ENCODE data around the gene SOAT1. TPM values are rescaled to one million over a fixed set of nuclear protein-coding genes. Genes with fewer than 3 reads are reported as not detected.
A peak's percentile ranks its signal among the peaks of the same experiment; 100 is the strongest.

Gene SOAT1
- total and polyA plus RNA-seq, 2 of the 4 experiments (the other 2 are of a cell fraction): 19.5 to 19.8 TPM

DNA sequence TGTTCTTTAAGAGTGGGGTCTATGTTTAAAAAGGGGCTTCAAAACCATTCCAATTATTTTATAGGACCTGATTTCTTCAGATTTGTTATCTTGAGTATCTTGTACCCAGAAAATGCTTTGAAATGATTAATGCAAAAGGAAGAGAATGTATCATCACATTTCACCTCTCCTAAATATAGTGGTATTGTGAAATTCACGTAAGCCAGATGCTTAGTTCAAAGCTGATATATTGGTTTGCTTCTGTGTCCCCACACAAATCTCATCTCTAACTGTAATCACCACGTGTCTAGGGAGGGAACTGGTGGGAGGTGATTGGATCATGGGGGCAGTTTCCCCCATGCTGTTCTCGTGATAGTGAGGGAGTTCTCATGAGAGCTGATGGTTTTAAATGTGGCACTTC is 8.5 kb downstream of the SOAT1 start:
- dilution Hi-C loops (cut with HindIII; ENCODE audit: low sequenced_read_pairs, unreplicated experiment) (no loop called here), in situ Hi-C loops (cut with MboI; ENCODE audit: low sequenced_read_pairs) (no loop called here), intact Hi-C loops (cut with micrococcal nuclease) (no loop called here)
- Histone ChIP-seq H2AFZ (replicated peaks; ENCODE audit: low read length, poor library complexity) (no peak overlapping the region), H3K4me1 (ENCODE audit: control insufficient read depth, insufficient read depth, low read length) (peaks cover 6% of the 10 kb centered on the region; the same call in 1 of the 2 replicates), H4K5ac (ENCODE audit: low read depth, low read length) (no peak overlapping the region), H3K56ac (ENCODE audit: extremely low read depth, insufficient read depth, low read length) (no peak overlapping the region), H4K8ac (ENCODE audit: low read depth in 2 of 2, low read length in 2 of 2) (no peak overlapping the region), H2BK5ac (ENCODE audit: low read depth, low read length, poor library complexity, severe bottlenecking) (no peak overlapping the region), H3K27me3 (ENCODE audit: control insufficient read depth, insufficient read depth, low read length) (no peaks in the 10 kb centered on the region), H4K20me1 (ENCODE audit: insufficient read depth, low read length) (peaks cover 9% of the 10 kb centered on the region; the same call in 1 of the 2 replicates), H2BK15ac (ENCODE audit: low read depth, low read length) (no peak overlapping the region), H3K14ac (replicated peaks; ENCODE audit: low read depth, low read length) (peak overlapping the region; percentile 51; the same call in 1 of the 2 replicates), H4K91ac (ENCODE audit: insufficient read depth, low read depth, low read length) (no peak overlapping the region), H3K9me3 (ENCODE audit: control insufficient read depth, insufficient read depth, low read length) (no peaks in the 10 kb centered on the region), H2BK120ac (ENCODE audit: low read depth, low read length) (no peak overlapping the region), H2AK9ac (replicated peaks; ENCODE audit: low read depth, low read length, poor library complexity) (no peak overlapping the region), H2BK20ac (ENCODE audit: low read depth, low read length) (no peak overlapping the region), H3K4me2 (ENCODE audit: low read depth, low read length) (no peak overlapping the region), H3K9me1 (ENCODE audit: insufficient read depth, low read length) (peaks cover 8% of the 10 kb centered on the region; the same call in 1 of the 2 replicates), H3K18ac (ENCODE audit: low read depth, low read length) (no peak overlapping the region), H3K79me1 (ENCODE audit: low read depth in 1 of 2, low read length in 2 of 2) (peaks cover 37 to 67% of the 10 kb centered on the region in 2 experiments), H3K9ac (ENCODE audit: low read depth, low read length) (no peak overlapping the region), H3K27ac (ENCODE audit: insufficient read depth, low read length) (no peak overlapping the region), H3K36me3 (ENCODE audit: control insufficient read depth, insufficient read depth, low read length) (peaks cover 14% of the 10 kb centered on the region), H3K23ac (ENCODE audit: low read depth, low read length) (0 out of 2 replicates have a peak overlapping the region, but pooled peaks have one; percentile 29), H3K4ac (ENCODE audit: low read depth, low read length) (no peak overlapping the region), H2AK5ac (ENCODE audit: low read depth, low read length) (0 out of 2 replicates have a peak overlapping the region, but pooled peaks have one; percentile 10), H3K4me3 (ENCODE audit: insufficient read depth, low read depth, low read length) (no peak overlapping the region)
- ChIA-PET POLR2A (ENCODE audit: unreplicated experiment) (no interaction called here), CTCF (no interaction called here)
- no TSS peak for BruUV-seq (replicated peaks)
- no CpG with 5 or more reads among the region's 3 CpGs for WGBS, 2 experiments (ENCODE audit: extremely low coverage in 2 of 2, insufficient read length in 1 of 2)
- ATAC-seq (ENCODE audit: low read depth): no peak
- TF ChIP-seq CEBPB (IDR thresholded peaks at IDR 0.05; ENCODE audit: low read depth, low read length): peak; percentile 77
- no peak for TF ChIP-seq MAZ (IDR thresholded peaks at IDR 0.05; ENCODE audit: borderline replicate concordance, low read depth, low read length)
- TF ChIP-seq RFX5 (IDR thresholded peaks at IDR 0.05; ENCODE audit: low read depth, low read length): no peak
- TF ChIP-seq FOS (IDR thresholded peaks at IDR 0.05; ENCODE audit: low read depth, low read length): no peak
- TF ChIP-seq POLR2A (IDR thresholded peaks at IDR 0.05; ENCODE audit: low read depth, low read length): no peak
- peak; percentile 21 for DNase-seq
